ENCODE results near the gene SRL.
"Not testable (repeated sequence)": the region's sequence is repeated elsewhere in the genome, so short reads cannot be mapped to it uniquely, and the experiment has no call there.

SRL gene

GRCh38 chr16:4220358-4220757 lies 21.5 kb downstream of the SRL start:
- DNase-seq = no peak

GRCh38 chr16:4218202-4218601 lies 23.7 kb downstream of the SRL start:
- no peak for DNase-seq

GRCh38 chr16:4217204-4218131 lies 24.4 kb downstream of the SRL start:
- no peak for DNase-seq

DNA sequence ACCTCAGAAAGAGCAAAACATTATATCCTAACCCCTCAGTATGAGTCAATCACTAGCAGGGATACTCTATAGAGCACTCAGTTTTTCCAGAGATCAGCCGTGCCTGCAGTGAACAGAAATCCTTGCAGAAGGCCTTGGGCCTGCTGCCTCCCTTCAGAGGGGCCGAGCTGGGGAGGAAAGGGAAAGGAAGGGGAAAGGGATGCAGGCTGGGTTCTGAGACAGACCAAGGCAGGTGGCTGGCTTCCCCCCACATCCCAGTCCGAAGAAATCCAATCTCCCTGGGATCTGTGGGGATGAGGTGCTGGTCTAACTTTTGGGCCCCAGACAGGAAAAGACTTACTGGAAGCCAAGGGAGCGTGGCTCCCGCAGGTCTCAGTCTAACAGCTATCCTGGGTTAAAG lies 25.3 kb downstream of the SRL start:
- DNase-seq = no peak

DNA sequence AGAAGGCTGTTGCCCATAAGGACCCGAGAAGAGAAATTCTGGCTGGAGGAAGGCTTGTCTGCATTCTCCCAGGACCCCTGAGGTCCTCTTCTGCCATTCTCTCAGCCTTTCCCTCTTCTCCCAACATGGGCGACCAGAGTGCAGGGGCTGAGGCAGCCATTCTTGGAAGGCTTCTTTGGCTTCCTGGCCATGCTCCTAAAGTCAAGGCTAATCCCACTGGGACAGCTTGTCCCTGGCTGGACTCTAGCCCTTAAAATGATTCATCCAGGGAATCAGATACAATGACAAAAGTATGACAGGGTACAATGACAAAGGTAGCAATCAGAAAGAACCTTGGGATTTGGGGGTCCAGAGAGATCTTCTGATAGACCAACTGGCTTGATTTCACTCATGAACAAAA lies 26.8 kb downstream of the SRL start:
- no peak for DNase-seq

- DNase-seq = no peak
These were observed 27.7 kb downstream of the SRL start for GRCh38 chr16:4214215-4214621.

DNA sequence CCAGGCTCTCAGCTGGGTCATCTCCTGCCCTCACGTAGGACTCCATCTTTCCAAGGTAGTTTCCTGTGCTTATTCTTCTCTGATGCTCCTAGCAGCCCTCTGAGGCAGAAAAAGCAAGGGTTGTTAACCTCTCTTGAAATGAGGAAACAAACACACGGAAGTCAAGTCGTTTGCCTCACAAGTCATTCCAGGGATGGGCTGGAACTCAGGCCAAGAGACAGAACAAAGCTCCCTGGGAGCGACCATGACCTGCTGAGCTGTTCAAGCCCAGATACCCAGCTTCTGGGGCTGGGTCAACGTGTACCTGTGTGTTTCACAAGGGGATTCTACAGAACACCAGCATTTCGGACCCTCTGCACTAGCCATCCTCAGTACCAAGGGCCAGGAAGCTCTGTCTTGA lies 28.1 kb downstream of the SRL start:
- no peak for DNase-seq

- DNase-seq = no peak
These were observed 29.0 kb downstream of the SRL start for GRCh38 chr16:4212934-4213296.

GRCh38 chr16:4212211-4212933 lies 29.5 kb downstream of the SRL start:
- DNase-seq = no peak

- not testable (repeated sequence) for DNase-seq
These were observed 30.3 kb downstream of the SRL start for GRCh38 chr16:4211445-4212210.

DNA sequence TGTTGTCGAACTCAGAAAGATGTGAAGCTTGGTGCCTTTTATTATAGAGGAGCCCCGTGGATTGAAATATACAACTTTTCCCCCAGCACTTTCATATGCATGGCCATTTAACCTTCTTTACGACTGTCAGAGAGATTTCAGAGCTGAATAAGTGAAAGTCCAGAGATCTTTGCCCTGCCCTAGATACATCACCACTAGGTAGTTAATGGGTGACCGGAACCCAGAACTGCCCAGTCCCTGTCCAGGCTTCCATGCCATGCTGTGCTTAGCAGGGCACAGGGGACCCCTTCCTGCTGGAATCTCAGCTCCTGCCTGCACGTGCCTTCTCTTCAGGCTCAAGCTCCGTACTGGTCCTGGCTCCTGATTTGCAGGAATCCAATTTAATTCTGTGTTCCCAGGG lies 32.2 kb downstream of the SRL start:
- DNase-seq = no peak

- no peak for DNase-seq
These were observed 33.5 kb downstream of the SRL start for GRCh38 chr16:4208341-4208751.

GRCh38 chr16:4207683-4208340 lies 34.1 kb downstream of the SRL start:
- no peak for DNase-seq

DNA sequence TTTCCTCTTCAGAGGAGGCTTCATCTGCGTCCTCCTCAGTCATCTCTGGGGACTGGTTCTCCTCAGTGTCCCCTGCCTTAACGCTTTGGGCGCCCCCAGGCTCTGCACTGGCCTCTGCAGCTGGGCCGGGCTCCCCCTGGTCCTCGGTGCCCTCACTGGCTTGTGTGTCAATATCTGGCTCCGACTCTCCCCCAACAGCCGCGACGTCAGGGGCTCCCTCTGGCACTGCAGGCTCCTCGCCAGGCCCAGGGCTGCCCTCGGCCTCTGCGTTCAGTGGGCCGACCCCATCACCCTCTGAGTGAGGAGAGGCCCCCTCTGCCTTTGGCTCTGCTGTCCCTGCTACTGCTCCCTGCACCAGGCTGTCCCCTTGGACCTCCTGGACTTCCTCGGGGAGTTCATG lies 34.7 kb downstream of the SRL start:
- no peak for DNase-seq

GRCh38 chr16:4206680-4207079 lies 35.2 kb downstream of the SRL start:
- no peak for DNase-seq

DNA sequence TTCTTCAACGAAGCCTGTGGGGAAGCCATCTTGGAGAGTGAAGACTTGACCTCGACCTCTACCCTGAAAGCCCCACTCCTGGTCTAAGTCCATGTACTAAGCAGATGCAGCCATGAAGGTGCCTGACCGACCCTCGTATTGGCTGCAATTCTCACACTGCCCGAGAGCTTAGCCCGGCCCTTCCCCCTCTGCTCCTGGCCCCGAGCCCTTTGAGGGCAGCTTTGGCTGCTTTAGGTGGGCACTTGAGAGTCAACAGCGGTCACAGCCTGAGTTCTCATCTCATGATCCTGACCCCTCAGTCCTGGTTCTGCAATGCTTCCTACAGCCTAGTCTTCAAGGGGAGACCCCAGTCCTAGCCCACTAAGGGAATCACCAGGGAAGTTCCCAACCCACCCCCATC lies 35.9 kb downstream of the SRL start:
- no peak for DNase-seq

GRCh38 chr16:4204521-4204920 lies 37.4 kb downstream of the SRL start:
- DNase-seq = no peak

- no peak for DNase-seq
These were observed 38.1 kb downstream of the SRL start for GRCh38 chr16:4203748-4204147.

DNA sequence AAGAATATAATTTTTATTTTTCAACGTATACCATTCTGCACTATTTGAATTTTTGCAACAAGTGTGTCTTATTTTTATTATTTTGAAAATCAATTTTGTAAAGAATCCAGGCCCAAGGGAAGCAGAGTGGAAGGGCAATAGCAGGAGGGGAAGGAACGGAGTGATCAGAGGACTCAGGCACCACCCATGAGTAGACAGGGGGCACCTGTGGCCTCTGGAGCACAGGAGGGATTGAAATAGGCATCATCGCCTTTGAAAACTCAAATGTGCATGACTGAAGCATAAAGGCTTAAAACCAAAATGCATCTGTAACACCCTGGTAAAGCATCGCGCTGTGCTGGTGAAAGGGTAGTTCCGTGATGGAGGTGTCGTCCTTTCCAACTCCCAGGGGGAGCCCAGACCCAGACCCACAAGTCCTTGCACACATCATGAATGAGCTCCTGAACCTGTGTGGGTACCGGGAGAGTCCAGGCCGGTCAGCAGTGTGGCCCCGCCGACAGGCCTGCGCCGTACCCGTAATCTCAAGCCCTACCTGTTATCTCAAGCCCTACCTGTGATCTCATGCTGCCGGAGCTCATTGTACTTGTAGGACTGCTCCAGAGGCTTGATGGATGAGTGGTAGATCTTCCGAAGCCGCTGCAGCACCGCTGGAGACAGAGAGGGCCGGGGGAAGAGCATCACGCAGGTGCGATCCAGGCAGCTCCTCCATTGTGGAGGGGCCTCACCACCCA lies 39.1 kb downstream of the SRL start:
- DNase-seq = no peak

DNA sequence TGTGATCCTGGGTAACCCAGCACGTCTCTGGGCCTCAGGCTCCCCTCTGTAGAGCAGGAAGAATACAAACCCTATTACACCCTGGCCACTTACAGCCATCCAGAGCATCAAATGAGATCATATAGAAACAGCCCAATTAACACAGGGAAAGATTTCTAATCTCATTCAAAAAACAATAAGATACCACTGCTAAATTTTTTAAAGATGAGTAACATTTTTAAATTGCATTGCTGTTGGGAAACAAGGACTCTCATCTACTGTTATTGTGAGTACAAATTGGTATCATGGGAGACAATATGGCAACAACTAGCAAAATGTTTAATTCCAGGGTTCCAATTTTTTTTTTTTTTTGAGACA lies 41.1 kb downstream of the SRL start:
- DNase-seq = no peak

DNA sequence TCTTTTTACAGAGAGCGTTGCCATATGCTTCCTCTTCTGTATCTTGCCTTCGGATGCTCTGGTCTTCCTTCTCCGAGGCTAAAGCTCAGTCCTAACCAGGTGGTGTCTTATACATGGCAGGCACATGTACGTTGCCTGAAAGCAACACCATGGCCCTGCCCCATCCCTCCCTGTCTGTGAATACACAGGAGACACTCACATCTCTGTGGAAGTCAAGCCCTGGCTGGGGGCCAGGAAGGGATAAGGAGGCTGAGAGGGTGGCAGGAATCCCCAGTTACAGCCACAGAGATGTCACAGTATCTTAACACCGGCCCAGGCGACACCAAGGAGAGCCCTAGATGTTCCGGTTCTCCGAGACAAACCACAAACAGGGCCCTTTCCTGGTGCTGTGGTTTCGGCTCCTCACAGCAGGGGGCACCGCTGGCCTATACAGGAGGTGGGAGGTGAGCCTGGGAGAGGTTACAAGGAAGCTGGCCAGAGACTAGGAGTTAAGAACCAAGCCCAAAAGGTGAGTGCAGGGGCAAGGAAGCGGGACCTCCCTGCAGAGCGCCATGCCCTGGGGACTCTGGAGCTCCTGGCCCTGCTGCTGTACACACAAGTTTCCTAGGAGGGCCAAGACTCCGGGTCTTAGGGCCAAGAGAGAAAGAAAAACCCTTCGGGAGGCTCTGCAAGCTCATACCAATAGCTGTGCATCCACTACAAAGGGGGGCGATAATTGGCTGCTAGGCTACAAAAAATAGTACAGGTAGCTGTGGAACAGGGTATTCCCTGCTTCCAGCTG lies 41.7 kb downstream of the SRL start:
- no peak for DNase-seq

GRCh38 chr16:4198816-4199215 lies 43.1 kb downstream of the SRL start:
- DNase-seq = no peak
